Right cardiac atrium (tissue), 5 donors: ENCODE data around the gene HHEX. TPM values are rescaled to one million over a fixed set of nuclear protein-coding genes. Genes with fewer than 3 reads are reported as not detected.
A peak's percentile ranks its signal among the peaks of the same experiment; 100 is the strongest.
"Not testable (repeated sequence)": the region's sequence is repeated elsewhere in the genome, so short reads cannot be mapped to it uniquely, and the experiment has no call there.

Experiments used
- ATAC-seq, 2 donors: fragments of 200-7000 bp; cut with Tn5 transposase; one replicate each; pipeline versions ENCODE4 v1.8.0 to v1.9.1; 2020; ENCODE audit warnings: moderate library complexity in 2 of 2, mild to moderate bottlenecking in 1 of 2
- DNase-seq, 3 donors: peaks; one replicate each; pipeline ENCODE4 v3.0.0-alpha.2; 2020
- H3K27ac ChIP-seq: one replicate; pipeline ENCODE4 v1.5.1; 2013; ENCODE audit warnings: mild to moderate bottlenecking, low read length, control low read depth, moderate library complexity
- H3K27me3 ChIP-seq: one replicate; pipeline ENCODE4 v1.6.1; 2013; ENCODE audit not compliant: control insufficient read depth, insufficient read depth
- H3K4me1 ChIP-seq: one replicate; pipeline ENCODE4 v1.6.1; 2013; ENCODE audit warnings: low read length; ENCODE audit not compliant: control insufficient read depth, insufficient read depth
- H3K4me3 ChIP-seq: one replicate; pipeline ENCODE4 v1.5.1; 2013; ENCODE audit warnings: low read length, control low read depth
- H3K9me3 ChIP-seq: one replicate; pipeline ENCODE4 v1.6.1; 2013; ENCODE audit warnings: low read length; ENCODE audit not compliant: control insufficient read depth
- whole genome bisulfite sequencing: extraction: QIAGEN DNeasy Blood & Tissue Kit; methylation state at CpG from one replicate; pipeline ENCODE4 v1.1.7; 2013; 5-methylcytosine and 5-hydroxymethylcytosine counted together
- intact Hi-C, 4 donors: fragments of 100-400 bp; cut with DNase I; formaldehyde crosslinking; loops; one replicate each; pipeline versions ENCODE4 v1.11.0 to v1.14.0; 2022 to 2023
- long read RNA-seq, 4 donors: library from polyadenylated mRNA; unstranded; transcript quantifications; one replicate each; pipeline ENCODE4 v2.0.0, GENCODE V29; 2020 to 2021
- polyA plus RNA-seq: library from polyadenylated mRNA; stranded (reverse); fragments of 200-250 nt; gene quantifications from one replicate; pipeline ENCODE4 v1.2.3, GENCODE V29; 2013
- total RNA-seq, 4 donors: library from RNA; stranded (reverse); fragmentation: NEBNext Ultra II Directional; extraction: Animal tissue kit (Norgen Biotek cat#: 25700); gene quantifications; one replicate each; pipeline ENCODE4 v1.2.1, GENCODE V29; 2021
- donor health status: healthy with polysubstance abuse.
- donor health status: DM: no; HTN: yes; CAD: no.
- donor health status: DM: no; HTN: no; CAD: no.
- donor health status: DM: no; HTN: yes; CAD: no; lungs with severe emphysema.
- donor health status: DM: yes; HTN: yes; CAD: no.

The HHEX gene
- 1 to 10 TPM; 2.6 to 6.9 (median 4.7) TPM for total RNA-seq
- polyA plus RNA-seq = 4.7 TPM
- long read RNA-seq, donor 1, transcript HHEX-201 (4 exons, 1,727 nt) = major isoform, 9 of 12 reads
- long read RNA-seq, donor 1, partial matches to known transcripts = 0 of 12 reads
- long read RNA-seq, donor 1, other reads (novel, unspliced or antisense) = 0 of 12 reads
- long read RNA-seq, donor 2 = 0 reads
- long read RNA-seq, donor 3, transcript HHEX-201 (4 exons, 1,727 nt) = major isoform, 5 of 7 reads
- long read RNA-seq, donor 3, partial matches to known transcripts = 0 of 7 reads
- long read RNA-seq, donor 3, other reads (novel, unspliced or antisense) = 1 of 7 reads
- long read RNA-seq, donor 4, partial matches to known transcripts = 0 of 3 reads
- long read RNA-seq, donor 4, other reads (novel, unspliced or antisense) = 0 of 3 reads

DNA sequence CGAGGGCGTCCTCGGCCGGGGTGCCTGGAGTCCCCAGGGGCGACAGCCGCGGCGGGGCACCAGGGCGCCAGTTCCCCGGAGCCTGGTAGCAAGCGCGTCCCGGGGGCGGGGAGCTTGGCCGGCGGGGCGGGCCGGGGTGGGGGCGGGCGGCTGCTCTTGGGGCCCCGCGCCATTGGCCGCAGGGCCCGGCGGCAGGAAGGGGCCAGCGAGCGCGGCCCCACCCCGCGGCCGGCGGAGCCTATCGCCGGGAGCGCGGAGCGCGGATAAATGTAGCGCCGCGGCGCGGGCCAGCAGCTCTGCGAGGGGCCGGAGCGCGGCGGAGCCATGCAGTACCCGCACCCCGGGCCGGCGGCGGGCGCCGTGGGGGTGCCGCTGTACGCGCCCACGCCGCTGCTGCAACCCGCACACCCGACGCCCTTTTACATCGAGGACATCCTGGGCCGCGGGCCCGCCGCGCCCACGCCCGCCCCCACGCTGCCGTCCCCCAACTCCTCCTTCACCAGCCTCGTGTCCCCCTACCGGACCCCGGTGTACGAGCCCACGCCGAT lies at the start of gene HHEX:
HHEX (plus strand) TSS at position 293 of the 548 bp plus-strand sequence; CDS start at position 325, 32 bp downstream.
- Histone ChIP-seq H3K4me1 (no peaks in the 10 kb centered on the region), H3K27me3 (no peaks in the 10 kb centered on the region), H3K27ac (peak within 1 kb of the TSS; percentile 87), H3K9me3 (no peaks in the 10 kb centered on the region), H3K4me3 (peak within 1 kb of the TSS; percentile 59)
- intact Hi-C loops = no loop called here
- 1% methylated on average over 79 of the region's 79 CpGs for WGBS
- ATAC-seq (peak; percentile 79 to 86), DNase-seq (peak; percentile 62 to 86 (median 85))

DNA sequence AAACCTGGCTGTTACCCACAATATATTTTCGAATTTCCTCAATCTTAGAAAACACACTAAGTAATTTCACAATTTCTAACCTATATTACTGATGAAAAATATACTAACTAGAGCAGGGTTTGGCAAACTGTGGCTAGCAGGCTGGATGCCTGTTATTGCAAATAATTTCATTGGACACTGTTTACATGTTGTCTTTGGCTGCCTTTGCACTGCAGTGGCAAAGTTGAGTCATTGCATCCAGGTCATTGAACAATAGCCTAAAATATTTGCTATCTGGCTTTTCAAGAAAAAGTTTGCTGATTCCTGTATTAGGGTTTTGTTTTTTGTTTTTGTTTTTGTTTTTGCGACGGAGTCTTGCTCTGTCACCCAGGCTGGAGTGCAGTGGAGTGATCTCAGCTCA lies 49.6 kb upstream of the HHEX start:
- H3K27me3 ChIP-seq = no peaks in the 10 kb centered on the region
- no peak for DNase-seq
- ATAC-seq = no peak
- no peaks in the 10 kb centered on the region for H3K9me3 ChIP-seq
- WGBS = 97% methylated on average over 3 of the region's 3 CpGs
- no peak overlapping the region for H3K27ac ChIP-seq
- no peaks in the 10 kb centered on the region for H3K4me1 ChIP-seq
- H3K4me3 ChIP-seq = no peak overlapping the region
- intact Hi-C loops = no loop called here

DNA sequence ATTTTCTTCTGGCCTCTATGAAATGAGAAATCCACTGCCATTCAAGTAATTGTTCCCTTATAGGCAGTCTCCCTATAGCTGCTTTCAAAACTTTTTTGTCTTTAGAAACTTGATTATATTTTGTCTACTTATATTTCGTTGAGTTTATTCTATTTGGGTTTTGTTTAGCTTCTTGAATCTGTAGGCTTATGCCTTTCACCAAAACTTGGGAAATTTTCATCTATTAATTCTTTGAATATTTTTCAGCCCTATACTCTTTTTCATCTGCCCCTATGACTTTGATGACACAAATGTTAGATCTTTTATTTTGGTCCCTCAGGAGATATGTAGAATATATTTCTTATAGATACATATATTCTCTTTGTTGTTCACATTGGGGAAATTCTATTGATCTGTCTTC lies 48.3 kb upstream of the HHEX start:
- Histone ChIP-seq H3K4me3 (no peak overlapping the region), H3K4me1 (no peaks in the 10 kb centered on the region), H3K27me3 (no peaks in the 10 kb centered on the region), H3K9me3 (no peaks in the 10 kb centered on the region), H3K27ac (no peak overlapping the region)
- intact Hi-C loops = no loop called here
- DNase-seq (no peak), ATAC-seq (no peak)
- 85% methylated on average over 1 of the region's 1 CpG for WGBS

DNA sequence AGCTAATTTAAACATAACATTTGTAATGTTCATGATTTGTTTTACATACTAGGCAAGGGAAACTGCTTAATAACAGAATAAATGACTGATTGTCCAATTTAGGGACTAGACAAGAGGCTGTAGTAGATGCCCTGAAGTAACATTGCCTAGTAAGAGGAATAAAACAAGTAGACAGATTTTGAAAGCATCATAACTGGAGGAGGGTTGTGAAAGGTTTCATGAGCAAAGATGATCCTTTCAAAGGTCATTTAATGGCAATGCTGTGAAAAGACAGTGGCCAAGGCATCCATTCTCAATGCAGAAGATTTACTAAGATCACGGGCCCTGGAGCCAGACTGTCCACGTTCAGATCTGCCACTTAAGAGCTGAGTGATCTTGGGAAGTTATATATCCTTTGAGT lies 44.8 kb upstream of the HHEX start:
- H3K27me3 ChIP-seq = no peaks in the 10 kb centered on the region
- DNase-seq = no peak
- WGBS = 96% methylated on average over 2 of the region's 2 CpGs
- H3K9me3 ChIP-seq = no peaks in the 10 kb centered on the region
- no peak overlapping the region for H3K27ac ChIP-seq
- H3K4me1 ChIP-seq = no peaks in the 10 kb centered on the region
- no peak overlapping the region for H3K4me3 ChIP-seq
- intact Hi-C loops = no loop called here
- no peak for ATAC-seq

DNA sequence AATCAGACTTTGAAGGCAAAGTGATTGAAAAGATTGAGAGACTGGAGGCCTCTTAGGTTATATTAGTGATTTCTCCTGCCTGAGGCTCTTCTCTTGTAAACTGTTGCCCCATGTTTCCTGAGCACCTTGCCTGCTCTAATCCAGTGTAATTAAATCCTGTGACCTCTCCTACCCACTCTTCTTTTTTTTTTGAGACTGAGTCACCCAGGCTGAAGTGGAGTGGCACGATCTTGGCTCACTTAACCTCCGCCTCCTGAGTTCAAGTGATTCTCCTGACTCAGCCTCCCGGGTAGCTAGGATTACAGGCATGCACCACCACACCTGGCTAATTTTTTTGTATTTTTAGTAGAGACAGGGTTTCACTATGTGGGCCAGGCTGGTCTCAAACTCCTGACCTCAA lies 38.9 kb upstream of the HHEX start:
- intact Hi-C loops, H3K4me3 ChIP-seq, DNase-seq, H3K4me1 ChIP-seq, H3K27ac ChIP-seq, H3K27me3 ChIP-seq, H3K9me3 ChIP-seq, ATAC-seq: not testable (repeated sequence)
- 97% methylated on average over 3 of the region's 3 CpGs for WGBS

DNA sequence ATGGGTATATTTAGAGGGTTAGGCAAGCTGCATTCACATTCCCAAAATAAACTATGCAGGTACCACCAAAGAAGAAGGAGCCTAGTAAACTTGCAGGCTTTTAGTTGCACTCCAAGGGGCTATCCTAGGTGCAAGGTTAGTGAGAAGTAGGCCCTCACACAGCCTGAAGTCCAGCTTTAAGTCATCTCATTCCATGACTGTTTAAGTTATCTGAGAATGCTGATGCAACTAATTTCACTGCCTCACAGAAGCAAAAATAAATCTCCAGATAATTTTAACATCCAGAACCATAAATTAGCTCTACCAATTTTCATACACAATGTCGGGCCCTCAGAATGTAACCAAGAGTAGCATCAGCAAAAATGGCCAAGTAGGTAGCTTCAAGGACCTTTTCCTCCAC lies 34.3 kb upstream of the HHEX start:
- no peak overlapping the region for H3K4me3 ChIP-seq
- no peak overlapping the region for H3K27ac ChIP-seq
- ATAC-seq = no peak
- intact Hi-C loops = no loop called here
- no peaks in the 10 kb centered on the region for H3K27me3 ChIP-seq
- DNase-seq = no peak
- 93% methylated on average over 1 of the region's 1 CpG for WGBS
- no peaks in the 10 kb centered on the region for H3K9me3 ChIP-seq
- no peaks in the 10 kb centered on the region for H3K4me1 ChIP-seq

DNA sequence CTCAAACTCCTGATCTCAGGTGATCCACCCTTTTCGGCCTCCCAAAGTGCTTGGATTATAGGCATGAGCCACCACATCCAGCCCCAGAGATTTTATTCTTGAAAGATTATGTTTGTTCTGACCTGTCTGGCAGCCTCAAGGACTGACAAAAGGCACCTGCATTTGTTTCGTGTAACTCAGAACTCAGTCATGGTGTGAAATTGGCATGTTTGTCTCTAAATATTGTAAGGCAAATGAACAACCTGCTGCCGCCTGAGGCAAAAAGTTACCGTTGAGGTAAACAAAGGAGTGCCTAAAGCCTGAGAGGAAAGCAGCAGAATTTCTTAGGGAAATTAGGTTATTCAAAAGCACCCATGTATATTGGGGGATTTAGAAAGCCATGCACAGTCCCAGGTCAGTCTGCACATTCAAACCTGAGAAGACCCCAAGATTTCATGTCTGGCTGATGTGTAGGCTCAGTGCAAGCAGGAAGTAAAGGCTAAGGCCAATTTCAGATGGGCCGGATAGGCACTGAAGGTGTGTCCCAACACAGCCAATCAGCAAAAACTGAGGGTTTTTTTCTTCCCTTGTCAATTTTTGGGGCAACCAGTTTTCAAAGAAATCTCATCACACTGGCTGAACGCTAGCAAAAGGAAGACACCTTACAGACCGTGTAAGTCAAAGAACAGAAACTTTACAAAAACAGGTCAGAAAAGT lies 33.3 kb upstream of the HHEX start:
- 94% methylated on average over 7 of the region's 7 CpGs for WGBS
- no peaks in the 10 kb centered on the region for H3K9me3 ChIP-seq
- H3K4me1 ChIP-seq = no peaks in the 10 kb centered on the region
- intact Hi-C loops = no loop called here
- H3K27me3 ChIP-seq = no peaks in the 10 kb centered on the region
- no peak for DNase-seq
- no peak overlapping the region for H3K27ac ChIP-seq
- no peak for ATAC-seq
- H3K4me3 ChIP-seq = no peak overlapping the region

DNA sequence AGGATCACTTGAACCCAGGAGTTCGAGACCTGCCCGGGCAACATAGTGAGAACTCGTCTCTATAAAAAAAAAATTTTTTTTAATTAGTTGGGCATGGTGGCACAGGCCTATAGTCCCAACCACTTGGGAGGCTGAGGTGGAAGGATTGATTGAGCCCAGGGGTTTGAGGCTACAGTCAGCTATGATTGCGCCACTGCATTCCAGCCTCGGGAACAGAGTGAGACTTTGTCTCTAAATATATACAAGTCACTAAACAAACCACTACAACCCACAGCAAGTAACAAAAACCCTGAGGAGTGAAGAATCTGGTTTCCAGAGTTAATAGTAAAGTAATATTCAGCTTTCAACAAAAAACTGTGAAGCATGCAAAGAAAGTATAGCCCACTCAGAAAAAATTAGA lies 32.7 kb upstream of the HHEX start:
- no peaks in the 10 kb centered on the region for H3K4me1 ChIP-seq
- H3K9me3 ChIP-seq = no peaks in the 10 kb centered on the region
- no peak overlapping the region for H3K4me3 ChIP-seq
- WGBS = 93% methylated on average over 5 of the region's 5 CpGs
- ATAC-seq (no peak), DNase-seq (no peak)
- H3K27me3 ChIP-seq = no peaks in the 10 kb centered on the region
- intact Hi-C loops = no loop called here
- H3K27ac ChIP-seq = no peak overlapping the region

DNA sequence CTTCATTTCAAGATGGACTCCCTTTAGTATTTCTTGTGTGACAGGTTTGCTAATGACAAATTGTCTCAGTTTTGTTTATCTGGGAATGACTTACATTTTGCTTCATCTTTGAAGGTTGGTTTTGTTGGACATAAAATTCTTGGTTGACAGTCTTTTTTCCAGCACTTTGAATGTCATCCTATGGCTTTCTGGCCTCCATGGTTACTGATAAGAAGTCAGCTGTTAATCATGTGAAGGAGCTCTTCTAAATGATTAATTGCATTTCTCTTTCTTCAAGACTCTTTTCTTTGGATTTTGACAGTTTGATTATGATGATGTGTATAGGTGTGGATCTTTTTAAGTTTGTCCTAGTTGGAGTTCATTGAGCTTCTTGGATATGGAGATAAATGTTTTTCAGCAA lies 26.9 kb upstream of the HHEX start:
- DNase-seq = no peak
- H3K9me3 ChIP-seq = peaks cover 1% of the 10 kb centered on the region
- H3K27me3 ChIP-seq = no peaks in the 10 kb centered on the region
- H3K4me1 ChIP-seq = no peaks in the 10 kb centered on the region
- H3K27ac ChIP-seq = no peak overlapping the region
- intact Hi-C loops = no loop called here
- no peak for ATAC-seq
- H3K4me3 ChIP-seq = no peak overlapping the region

DNA sequence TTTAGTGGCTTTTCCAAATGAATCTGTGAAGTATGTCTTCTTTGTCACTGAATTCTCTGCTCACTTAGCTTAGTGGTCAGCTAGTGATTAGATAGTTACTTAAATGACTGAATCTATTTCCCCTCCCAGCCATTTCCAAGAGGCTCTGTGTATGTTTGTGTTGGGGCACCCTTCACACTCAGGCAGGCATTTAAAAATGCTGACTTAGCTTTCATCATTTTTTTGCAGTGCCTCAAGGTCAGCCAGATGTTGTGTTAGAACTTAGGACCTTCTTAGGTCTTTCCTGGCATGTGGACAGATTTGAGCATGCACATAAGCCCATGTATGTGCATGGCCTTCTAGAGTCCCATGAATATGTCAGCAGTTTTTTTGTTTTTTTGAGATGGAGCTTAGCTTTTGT lies 25.4 kb upstream of the HHEX start:
- peaks cover 1% of the 10 kb centered on the region for H3K9me3 ChIP-seq
- DNase-seq (no peak), ATAC-seq (no peak)
- no peaks in the 10 kb centered on the region for H3K27me3 ChIP-seq
- no peak overlapping the region for H3K27ac ChIP-seq
- no peak overlapping the region for H3K4me3 ChIP-seq
- intact Hi-C loops = no loop called here
- H3K4me1 ChIP-seq = no peaks in the 10 kb centered on the region

DNA sequence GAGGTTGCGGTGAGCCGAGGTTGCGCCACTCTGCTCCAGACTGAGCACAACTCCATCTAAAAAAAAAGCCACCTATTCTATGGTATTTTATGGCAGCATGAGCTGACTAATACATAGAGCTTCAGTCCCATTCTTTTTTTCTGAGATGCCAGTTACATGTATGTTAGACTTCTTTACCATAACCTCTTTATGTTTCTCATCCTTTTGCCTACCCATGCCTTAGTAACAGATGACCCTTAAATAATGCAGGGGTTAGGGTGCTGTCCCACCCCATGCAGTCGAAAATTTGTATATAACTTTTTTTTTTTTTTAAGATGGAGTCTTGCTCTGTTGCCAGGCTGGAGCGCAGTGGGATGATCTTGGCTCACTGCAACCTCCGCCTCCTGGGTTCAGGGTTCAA lies 22.7 kb upstream of the HHEX start:
- DNase-seq = no peak
- ATAC-seq = no peak
- WGBS = 95% methylated on average over 6 of the region's 6 CpGs
- intact Hi-C loops = no loop called here
- H3K27me3 ChIP-seq = no peaks in the 10 kb centered on the region
- peaks cover 1% of the 10 kb centered on the region for H3K9me3 ChIP-seq
- H3K27ac ChIP-seq = no peak overlapping the region
- H3K4me3 ChIP-seq = no peak overlapping the region
- H3K4me1 ChIP-seq = no peaks in the 10 kb centered on the region
